Parietal lobe (tissue), 2 donors: ENCODE measurements around the gene ULK2. TPM values are rescaled to one million over a fixed set of nuclear protein-coding genes. Genes with fewer than 3 reads are reported as not detected.

Experiments
- small RNA-seq: library from RNA; depleted of rRNA; stranded (forward); fragments of <200 nt; gene quantifications from one replicate; pipeline ENCODE3, GENCODE V24; 2014; ENCODE audit warnings: low replicate concordance
- total RNA-seq: library from RNA; depleted of rRNA; stranded (reverse); fragments of >200 nt; gene quantifications from one replicate; pipeline ENCODE4 v1.2.3, GENCODE V29; 2014

ULK2 gene
- total RNA-seq, result 178 TPM

GRCh38 chr17:19867329-19868078 lies at the start of gene ULK2:
Gene ULK2, minus strand, starts transcription at chr17:19867936. Its CDS starts 519 bp downstream, at chr17:19867417.

GRCh38 chr17:19747829-19748806 lies 119.6 kb downstream of the ULK2 start, which contains the start of gene ALDH3A1:
Gene ALDH3A1, minus strand, starts transcription at chr17:19748298. Its CDS starts 3,169 bp downstream, at chr17:19745129.

Small RNA genes lying within 50 kb of the gene (small RNA-seq; reads per million reads assigned to genes)
- not detected for gene AC015726.2

Other genes starting within 250 kb of the ULK2 start
- gene ALDH3A2, start 219.2 kb downstream of the ULK2 start, total RNA-seq, result 88.3 TPM
- 0.63 TPM for gene SLC47A2, start 151.4 kb downstream of the ULK2 start, total RNA-seq
- gene ALDH3A1, start 119.6 kb downstream of the ULK2 start, total RNA-seq, result not detected
- gene AKAP10, start 109.9 kb upstream of the ULK2 start, total RNA-seq, result 54.5 TPM
- gene SPECC1, start 141.4 kb upstream of the ULK2 start, total RNA-seq, result 58.8 TPM